Inferior parietal cortex (tissue), 1 donor: Measurements from ENCODE around the gene USP31.

ENCODE experiments used
- DNase-seq: peaks from one replicate; pipeline ENCODE4 v3.0.0-alpha.2; 2016; ENCODE audit errors: extremely low spot score

The USP31 gene

DNA sequence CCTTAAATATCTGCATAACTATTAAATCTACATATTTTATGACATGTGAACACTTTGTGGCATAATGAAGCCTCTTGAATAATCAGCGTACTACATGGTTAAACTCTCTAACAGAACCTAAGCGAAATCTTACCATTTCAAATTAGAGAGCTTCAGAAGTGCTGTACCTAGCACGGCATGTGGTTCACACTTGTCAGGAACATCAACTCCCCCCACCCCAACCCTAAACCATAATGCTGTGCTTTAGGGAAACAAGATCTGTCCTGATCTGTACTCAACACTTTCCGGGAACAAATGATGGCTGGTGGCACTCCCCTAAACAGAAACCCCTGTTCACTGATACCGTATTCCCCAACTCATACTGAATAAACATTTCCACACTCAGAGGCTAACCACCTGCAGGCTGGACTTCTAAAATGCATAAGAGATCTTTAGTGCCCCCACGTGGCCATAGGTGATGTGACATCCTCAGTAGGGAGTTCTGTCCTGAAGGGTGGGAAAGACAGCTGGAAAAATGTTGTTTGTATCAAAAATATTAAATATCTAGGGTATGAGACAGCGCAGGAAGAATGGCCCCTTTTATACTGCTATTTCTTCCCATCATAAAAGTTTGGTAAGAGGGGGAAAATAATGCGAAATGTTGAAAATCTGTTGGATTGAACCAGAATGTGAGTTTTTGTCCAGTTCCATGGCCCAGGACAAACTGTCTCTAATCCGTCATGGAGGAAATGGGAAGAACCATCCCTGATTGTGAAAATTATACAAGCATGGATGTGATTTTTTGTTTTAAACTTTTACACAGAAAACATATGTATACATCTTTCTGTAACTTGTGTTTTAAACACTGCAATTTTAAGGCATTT is 88.6 kb downstream of the USP31 start:
- DNase-seq, result peak; percentile 92

DNA sequence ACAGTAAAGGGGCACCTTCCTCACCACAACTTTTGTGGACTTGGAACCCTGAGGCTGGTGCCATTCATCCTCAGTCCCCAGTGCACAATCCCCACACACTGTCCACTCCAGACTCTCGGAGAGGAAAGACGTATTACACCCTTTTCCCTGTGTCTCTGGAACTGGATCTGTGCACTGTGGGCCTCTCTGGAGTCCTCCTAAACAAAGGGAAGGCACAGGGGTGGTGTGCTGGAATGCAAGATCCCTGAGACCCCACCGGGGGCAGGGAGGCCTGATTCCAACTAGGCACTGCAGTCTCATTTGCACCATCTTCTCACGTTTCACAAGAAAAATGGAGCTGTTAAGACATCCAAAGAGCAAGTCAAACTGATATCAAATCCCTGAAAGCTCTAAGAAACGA is 89.8 kb downstream of the USP31 start:
- no peak for DNase-seq

DNA sequence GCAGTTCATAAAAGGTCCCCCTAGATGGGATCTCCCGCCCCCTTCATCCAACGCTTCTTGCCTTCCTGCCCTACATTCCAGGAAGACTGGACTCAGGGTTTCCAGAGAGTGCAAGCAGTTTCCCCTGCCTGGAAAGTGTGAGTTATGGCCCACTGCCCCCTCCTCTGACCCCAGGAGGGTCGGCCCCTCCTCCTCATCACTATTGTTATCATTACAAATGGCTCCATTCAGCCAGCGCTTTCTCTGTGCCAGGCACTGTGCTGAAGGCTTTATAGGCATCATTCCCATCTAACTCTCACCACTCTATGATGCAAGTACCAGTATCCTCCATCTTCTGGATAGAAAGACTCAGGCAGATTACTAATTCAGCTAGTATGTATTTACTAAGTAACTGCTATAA is 90.7 kb downstream of the USP31 start:
- DNase-seq, result no peak

DNA sequence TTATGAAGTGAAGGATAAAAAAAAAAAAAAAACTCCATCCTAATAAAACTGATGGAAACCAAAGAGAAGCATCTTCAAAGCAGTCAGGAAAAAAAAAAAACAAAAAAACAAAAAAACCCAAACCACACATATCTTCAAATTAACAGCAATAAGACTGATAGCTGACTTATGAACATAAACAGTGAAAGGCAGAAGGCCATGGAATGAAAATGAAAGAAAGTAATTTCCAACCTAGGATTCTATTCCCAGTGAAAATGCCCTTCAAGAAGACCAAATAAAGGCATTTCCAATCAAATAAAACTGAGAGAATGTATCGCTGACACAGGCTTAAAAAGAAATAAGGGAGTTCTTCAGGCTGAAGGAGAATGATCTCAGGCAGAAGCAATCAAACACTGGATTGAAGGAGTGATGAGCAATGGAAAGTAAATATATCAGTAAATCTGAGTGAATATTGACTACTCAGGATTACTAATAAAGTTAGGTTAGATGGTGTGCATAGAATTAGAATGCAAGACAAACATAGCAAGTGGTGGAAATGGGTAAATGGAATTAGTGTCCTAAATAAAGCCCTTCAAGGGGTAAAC is 92.1 kb downstream of the USP31 start:
- DNase-seq, result no peak

DNA sequence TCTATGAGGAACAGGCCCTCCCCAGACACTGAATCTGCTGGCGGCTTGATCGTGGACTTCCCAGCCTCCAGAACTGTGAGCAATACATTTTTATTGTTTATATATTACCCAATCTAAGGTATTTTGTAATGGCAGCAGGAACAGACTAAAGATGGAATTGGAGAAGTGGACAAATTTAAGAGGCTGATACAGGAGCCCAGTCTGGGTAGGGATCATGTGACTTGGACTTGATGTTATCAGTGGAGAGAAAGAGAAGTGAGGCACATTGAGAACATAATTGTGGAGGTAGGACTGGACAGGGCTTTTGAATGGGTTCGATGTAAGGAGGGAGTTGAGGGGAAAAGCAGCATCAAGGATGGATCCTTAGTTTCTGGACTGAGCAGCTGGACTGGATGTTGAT is 93.8 kb downstream of the USP31 start:
- no peak for DNase-seq

DNA sequence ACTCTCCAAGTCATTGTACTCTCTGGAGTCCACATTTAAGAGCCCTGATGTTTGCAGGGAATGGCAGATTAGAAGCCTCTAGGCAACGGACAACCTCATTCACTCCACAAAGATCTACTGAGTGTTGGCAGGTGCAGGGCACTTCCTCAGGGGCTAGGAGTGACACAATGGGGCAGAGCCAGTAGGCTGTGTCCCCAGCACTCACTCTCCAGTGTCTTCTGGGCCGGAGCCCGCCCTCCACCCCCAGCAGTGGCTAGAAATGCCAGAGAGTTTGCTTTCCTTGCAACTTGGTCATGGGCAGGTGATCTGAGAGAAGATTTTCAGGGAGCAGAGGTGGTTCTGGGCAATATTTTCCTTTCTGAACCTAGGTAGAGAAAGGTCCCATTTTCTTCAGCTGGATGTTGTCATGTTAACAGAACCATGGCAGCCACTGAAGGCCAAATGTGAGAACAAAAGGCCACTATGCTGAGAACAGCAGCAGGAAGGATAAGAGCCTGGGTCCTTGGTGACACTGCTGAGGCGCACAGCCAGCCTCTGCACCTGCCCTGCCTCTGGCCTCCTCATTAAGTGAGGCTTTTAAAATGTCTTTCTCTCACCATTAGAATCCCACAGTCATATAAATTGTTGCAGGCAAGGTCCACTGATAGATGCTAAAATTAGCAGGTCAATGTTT is 96.2 kb downstream of the USP31 start:
- DNase-seq, result no peak

DNA sequence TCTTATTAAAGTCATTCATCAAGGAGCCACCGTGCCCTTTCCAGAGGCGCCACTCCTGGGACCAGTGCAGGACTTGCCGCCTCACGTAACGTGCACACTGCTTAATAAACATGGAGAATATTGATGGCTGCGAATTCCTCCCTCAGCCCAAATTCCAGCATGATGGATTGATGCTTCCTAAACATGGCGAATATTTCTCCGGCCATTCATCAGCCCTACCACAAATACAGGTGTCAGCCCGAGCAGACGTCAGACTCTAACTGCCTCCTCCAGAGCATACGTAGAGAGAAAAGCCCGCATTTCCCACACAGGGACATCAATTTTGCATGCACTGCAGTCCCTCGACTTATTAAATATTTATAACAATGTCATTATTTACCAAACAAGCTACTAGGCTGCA is 97.0 kb downstream of the USP31 start:
- DNase-seq, result no peak

DNA sequence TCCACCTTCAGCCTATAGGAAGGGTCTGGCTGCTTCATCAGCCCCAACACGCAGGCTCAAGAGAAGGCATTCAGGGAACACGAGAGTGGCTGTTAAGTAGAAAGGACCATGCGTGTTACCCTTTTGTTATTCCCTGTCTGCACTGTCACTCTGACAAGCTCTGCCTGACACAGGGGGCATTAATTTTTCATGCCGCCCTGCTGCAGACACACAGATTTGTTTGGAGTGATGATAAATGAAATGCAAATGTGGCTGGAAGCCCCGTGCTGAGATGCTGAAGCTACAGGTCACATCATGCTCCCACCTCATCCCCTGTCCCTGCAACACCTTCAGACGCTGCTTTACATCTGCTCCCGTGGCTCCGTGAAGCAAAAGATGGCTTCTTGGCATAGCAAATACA is 97.7 kb downstream of the USP31 start:
- no peak for DNase-seq

DNA sequence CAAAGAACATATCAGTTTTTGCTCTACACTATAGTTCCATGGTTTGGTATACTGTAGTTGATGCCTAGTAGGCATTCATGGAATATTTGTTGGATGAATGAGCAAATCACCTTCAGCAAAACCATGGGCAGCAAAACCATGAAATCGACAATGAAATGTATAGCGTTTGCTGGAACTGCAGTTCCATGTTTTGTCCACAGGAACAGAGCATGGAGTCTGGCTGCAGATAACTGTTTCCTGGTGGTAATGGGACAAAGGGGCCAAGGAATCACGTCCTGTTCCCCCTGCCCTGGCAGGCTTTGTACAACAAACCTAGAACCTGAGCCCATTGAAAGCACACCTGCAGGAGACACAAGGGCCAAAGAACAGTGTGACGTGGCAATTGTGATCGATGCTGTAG is 101.1 kb downstream of the USP31 start:
- DNase-seq, result no peak

DNA sequence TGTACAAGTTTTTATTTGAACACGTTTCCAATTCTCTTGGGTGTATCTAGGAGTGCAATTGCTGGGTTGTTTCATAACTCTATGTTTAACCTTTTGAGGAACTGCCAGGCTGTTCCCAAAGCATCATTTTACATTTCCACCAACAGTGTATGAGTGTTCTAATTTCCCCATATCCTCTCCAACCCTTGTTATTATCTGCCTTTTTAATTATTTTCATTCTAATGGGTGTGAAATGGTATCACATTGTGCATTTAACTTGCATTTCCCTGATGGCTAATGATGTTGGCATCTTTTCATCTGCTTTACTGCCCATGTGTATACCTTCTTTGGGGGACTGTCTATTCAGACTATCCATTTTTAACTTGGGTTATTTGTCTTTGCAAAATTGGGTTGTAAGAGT is 104.2 kb downstream of the USP31 start:
- no peak for DNase-seq

DNA sequence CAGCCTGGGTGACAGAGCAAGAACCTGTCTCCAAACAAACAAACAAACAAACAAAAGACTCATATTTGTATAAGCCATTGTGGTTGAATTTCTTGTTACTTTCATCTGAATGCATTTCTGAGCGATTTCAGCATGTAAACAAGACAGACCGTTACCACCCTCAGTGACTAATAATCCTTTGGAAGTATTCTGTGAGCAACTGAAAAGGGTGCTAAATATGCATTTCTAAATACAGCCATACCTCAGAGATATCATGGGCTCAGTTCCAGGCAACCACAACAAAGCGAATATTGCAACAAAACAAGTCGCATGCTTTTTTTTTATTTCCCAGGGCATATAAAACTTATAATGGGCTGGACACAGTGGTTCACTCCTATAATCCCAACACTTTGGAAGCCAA is 109.0 kb downstream of the USP31 start:
- no peak for DNase-seq

DNA sequence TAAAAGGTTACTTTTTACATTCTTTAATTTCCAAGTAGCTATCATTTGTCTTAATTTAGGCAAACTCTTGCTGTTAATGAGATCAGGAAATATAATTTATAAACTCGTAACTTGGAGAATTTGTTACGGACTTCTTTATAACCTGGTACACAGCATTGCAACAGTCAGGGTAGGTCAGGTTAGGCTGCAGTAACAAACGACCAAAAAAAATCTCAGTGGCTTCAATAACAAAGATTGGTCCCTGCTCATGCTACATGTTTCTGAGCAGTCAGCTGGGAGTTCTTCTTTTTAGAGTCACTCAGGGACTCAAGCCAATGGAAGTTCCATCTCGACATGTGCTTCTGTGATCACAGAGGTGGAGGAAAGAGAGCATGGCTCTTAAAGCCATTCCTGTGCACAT is 110.1 kb downstream of the USP31 start:
- no peak for DNase-seq

DNA sequence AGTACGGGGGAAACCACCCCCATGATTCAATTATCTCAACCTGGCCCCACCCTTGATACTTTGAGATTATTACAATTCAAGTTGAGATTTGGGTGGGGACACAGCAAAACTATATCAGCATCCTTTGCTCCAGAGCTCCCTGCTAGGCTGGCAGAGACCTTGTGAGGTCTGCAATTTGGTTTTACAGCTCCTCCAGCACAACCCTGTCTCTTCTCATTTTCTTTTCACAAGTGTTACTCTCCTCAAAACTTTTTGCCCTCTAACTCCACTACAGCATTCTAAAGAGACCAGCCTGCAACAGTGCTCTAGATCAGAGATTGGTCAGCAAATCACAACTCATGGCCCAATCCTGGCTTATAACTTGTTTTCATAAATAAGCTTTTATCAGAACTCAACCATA is 114.0 kb downstream of the USP31 start:
- DNase-seq, result no peak

DNA sequence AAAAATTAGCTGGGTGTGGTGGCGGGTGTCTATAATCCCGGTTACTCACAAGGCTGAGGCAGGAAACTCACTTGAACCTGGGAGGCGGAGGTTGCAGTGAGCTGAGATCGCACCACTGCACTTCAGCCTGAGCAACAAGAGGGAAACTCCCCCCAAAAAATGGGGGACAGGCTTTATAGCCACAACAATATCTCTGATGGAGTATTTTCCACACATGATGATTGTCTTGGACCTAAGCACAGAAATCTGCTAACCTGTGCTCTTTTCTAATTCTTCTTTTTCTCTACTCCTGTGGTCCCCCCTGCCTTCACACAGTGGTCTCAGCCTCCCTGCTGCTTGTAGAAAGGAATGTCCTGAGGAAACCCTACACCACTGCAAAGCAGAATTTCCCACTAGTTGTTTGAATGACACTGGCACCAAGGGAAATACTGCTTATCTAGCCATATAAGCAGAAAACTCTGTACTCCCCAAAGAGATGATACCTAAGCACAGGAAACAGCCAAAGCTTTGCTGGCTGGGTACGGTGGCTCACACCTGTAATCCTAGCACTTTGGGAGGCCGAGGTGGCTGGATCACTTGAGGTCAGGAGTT is 117.6 kb downstream of the USP31 start:
- DNase-seq, result no peak

DNA sequence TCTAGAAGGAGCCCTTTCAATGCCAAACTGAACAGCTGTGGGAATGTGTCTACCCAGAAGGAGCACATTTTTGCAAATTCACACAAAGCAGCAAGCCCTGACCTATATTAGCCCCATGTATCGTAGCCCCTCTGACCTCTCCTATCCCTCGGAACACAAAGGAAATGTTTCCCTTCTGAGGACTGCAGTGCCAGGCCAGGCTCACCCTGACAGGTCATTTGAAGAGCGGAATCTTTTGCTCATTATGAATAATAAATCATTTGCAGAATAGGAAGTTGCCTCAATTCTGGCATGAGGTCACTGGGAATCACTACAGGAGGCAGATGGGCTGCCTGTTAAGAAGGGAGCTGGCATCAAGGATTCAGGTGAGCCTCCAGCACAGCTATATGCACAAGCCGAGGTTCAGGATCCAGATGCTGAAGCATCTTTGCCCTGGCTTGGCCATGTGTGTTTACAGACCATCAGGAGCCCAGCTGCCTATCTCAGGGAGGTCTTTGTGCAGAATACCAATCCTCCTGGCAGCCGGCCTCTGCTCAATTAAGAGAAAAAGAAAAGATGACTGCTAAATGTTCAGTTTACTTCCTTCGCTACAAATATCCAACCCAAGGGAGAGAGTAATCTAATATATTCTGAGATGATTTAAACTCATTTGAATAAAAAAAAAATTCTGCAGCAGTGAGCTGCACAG is 119.4 kb downstream of the USP31 start:
- DNase-seq, result no peak

DNA sequence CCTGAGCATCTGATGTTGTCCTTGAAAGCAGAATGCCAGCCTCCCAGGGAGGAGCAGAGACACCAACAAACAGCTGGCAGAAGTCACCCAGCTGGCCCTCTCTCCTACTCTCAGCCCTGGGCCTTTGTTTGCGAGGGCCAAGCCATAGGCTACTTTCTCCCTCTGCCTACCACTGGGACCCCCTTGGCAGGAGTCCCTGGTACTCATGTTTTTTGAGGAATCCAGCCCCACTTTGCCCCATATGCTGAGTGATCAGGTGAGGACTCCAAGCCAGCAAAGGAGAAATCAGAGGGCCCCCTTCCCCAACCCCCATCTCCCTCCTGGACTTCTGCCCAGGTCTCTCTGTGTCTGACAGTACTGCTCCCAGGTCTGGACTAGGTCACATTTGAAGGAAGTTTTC is 121.9 kb downstream of the USP31 start:
- no peak for DNase-seq

DNA sequence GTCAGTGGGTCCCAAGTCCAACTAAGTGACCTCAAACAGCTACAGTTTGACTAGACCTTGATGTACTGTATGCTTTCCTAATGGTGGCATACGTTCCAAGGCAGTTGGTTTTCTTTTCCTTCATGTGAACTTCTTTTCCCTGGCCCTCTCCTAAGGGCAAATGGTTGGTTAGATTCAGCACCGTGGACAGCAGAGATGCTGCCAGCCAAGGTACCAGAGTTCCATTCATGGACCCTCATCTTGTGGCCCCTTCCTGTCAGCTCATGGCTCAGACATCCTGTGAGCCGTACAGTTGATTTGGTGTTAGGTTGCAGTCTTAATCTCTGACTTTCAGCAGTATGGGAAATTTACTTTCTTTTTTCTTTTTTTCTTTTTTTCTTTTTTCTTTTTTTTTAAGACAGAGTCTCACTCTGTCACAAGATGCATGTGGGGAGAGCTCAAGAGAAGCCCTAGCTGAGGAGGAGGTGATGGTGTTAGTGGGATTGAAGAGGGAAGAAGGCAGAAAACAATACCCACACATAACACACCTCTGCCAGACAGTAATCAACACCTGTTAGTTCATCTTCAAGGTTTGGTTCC is 122.4 kb downstream of the USP31 start:
- no peak for DNase-seq

DNA sequence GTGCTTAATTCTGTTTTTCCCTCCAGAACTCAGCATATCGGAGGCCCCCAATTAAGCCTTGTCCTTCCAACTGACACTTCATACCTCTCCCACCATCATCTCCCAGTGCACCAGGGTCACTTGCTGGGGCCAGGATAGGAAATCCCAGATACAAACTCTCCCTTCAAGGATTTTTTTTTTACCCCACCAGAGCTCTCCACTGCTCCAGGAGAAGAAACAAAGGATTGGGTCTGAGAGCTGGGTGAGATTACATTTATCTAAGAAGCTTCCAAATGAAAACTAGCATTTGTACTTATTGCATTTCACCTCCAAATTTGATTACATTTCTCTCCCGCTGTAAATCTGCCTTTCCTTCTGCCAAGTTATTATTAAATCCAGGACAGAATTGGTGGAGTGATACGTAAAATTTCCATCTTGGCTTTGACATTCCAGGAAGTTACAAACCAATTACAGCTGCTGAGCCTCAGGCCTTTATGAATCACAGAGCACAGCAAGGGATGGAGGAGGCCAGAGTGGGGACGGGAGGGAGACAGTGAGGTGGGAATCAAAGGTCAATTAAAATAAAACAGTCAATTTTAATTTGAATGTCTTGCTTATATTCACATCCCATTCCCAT is 123.5 kb downstream of the USP31 start:
- no peak for DNase-seq

DNA sequence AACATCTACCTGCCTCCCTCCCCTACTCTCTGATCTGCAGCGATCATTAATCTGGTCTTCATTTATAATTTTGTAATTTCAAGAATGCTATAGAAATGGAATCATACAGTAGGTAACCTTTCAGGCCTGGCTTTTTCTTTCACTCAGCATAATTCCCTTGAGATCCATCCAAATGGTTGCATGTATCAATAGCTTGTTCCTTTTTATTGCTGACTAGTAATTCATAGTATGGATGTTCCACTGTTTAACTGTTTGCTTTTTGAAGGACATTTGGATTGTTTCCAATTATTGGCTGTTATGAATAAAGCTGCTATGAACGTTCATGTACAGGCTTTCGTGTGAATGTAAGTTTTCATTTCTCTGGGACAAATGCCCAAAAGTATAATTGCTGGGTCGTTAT is 125.2 kb downstream of the USP31 start:
- DNase-seq, result no peak

DNA sequence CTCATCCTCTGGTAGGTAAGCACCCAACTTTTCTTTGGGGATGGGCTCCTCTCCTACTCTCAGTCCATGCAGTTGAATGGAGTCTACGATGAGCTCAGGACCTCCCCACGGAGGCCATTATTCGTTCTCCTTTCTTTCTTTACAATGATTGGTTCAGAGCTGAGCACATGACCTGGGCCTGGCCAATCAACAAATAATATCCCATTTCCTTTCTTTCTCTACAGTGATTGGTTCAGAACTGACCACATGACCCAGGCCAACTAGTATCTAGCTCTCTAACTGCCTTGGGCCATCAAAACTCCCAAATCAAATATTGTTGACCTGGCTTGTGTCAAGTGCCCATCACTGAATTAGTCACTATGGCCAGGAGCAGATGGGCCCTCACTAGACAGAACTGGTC is 129.2 kb downstream of the USP31 start:
- no peak for DNase-seq

DNA sequence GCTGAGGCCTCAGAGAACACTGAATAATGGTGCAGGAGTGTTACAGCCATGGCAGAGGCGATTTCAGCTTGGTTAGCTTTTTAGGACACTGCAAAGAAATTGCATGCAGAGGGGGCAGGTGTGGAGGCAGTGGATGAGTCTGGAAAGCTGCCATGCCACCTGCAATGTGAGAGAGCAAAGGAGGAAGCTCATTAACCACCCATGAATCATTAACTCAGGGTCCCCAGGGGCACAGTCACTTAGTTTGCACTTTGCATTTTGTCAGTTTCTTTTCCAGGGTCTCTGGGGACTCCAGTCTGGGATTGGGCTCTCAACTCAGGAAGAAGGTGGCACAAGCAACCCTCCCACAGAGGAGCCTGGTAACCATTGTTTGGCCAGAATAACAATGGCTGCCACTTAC is 132.9 kb downstream of the USP31 start:
- no peak for DNase-seq
